Panc1 (cell line): Measurements from ENCODE around the gene VWA3B.

ENCODE experiments used
- SIN3A ChIP-seq: IDR thresholded peaks from 2 replicates; pipeline ENCODE4 v1.6.1; 2012; ENCODE audit warnings: low read depth, mild to moderate bottlenecking, low read length, moderate library complexity, borderline replicate concordance; ENCODE audit not compliant: insufficient read depth
- TCF7L2 ChIP-seq: IDR thresholded peaks from 2 replicates; pipeline ENCODE4 v1.6.1; 2011; ENCODE audit warnings: mild to moderate bottlenecking, low read depth, low read length, inconsistent platforms
- TF ChIP-seq, protein P1 (sequence below): fragments of 450-650 bp; IDR thresholded peaks from 2 replicates; pipeline ENCODE4 v1.5.1; 2017; ENCODE audit warnings: mild to moderate bottlenecking

DNA sequence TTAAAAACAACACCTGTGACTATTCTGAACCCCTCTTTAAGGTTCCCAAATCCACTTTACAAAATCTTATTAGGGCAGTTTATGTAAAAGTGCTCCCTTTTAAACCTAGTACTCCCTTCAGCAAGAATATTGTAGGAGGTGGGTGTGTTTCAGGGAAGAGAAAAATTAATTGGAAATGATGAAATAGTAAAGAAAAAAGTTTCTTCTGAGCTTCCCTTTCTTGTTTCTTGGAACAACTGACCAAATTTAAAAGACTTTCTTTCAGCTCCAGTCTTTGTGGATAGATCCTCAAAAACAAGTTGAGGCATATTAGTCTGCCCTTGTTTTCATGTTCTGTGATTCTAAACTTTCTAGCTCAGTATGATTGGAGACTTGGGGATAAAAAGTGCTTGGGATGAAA is 3.0 kb downstream of the VWA3B start:
- TF ChIP-seq, protein P1, sequence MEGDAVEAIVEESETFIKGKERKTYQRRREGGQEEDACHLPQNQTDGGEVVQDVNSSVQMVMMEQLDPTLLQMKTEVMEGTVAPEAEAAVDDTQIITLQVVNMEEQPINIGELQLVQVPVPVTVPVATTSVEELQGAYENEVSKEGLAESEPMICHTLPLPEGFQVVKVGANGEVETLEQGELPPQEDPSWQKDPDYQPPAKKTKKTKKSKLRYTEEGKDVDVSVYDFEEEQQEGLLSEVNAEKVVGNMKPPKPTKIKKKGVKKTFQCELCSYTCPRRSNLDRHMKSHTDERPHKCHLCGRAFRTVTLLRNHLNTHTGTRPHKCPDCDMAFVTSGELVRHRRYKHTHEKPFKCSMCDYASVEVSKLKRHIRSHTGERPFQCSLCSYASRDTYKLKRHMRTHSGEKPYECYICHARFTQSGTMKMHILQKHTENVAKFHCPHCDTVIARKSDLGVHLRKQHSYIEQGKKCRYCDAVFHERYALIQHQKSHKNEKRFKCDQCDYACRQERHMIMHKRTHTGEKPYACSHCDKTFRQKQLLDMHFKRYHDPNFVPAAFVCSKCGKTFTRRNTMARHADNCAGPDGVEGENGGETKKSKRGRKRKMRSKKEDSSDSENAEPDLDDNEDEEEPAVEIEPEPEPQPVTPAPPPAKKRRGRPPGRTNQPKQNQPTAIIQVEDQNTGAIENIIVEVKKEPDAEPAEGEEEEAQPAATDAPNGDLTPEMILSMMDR: no peak
- no peak for TF ChIP-seq SIN3A
- no peak for TF ChIP-seq TCF7L2
